DOHH2 (cell line): ENCODE measurements around the gene TRAK2.
"Not testable (repeated sequence)": the region's sequence is repeated elsewhere in the genome, so short reads cannot be mapped to it uniquely, and the experiment has no call there.

Experiments used
- H3F3A ChIP-seq: fragments of 200-600 bp; sonication (generic), shearing (Covaris generic); 2 replicates; pipeline ENCODE4 v1.6.0; 2016; ENCODE audit warnings: antibody characterized with exemption, mild to moderate bottlenecking; ENCODE audit not compliant: control insufficient read depth, insufficient read depth
- H3K27ac ChIP-seq: fragments of 200-600 bp; sonication (generic); 2 replicates; pipeline ENCODE4 v1.5.1; 2014; ENCODE audit warnings: low read depth, mild to moderate bottlenecking, low read length, moderate library complexity
- H3K27me3 ChIP-seq: fragments of 200-600 bp; sonication (generic); 2 replicates; pipeline ENCODE4 v1.6.1; 2014; ENCODE audit warnings: mild to moderate bottlenecking, low read length, mixed read lengths; ENCODE audit not compliant: control insufficient read depth
- H3K36me3 ChIP-seq: fragments of 200-600 bp; sonication (generic); 2 replicates; pipeline ENCODE4 v1.6.1; 2014; ENCODE audit warnings: mild to moderate bottlenecking, low read length, moderate library complexity, mixed read lengths; ENCODE audit not compliant: control insufficient read depth
- H3K4me1 ChIP-seq: fragments of 200-600 bp; sonication (generic); 2 replicates; pipeline ENCODE4 v1.6.1; 2014; ENCODE audit warnings: mild to moderate bottlenecking, low read length, mixed read lengths; ENCODE audit not compliant: control insufficient read depth
- H3K4me2 ChIP-seq: fragments of 200-600 bp; sonication (generic); 2 replicates; pipeline ENCODE4 v1.6.0; 2014; ENCODE audit warnings: mild to moderate bottlenecking, low read length, moderate library complexity
- H3K4me3 ChIP-seq: fragments of 200-600 bp; sonication (generic); 2 replicates; pipeline ENCODE4 v1.5.1; 2014; ENCODE audit warnings: mild to moderate bottlenecking, low read length, mixed read lengths
- H3K79me2 ChIP-seq: fragments of 200-600 bp; sonication (generic); 2 replicates; pipeline ENCODE4 v1.6.1; 2014; ENCODE audit warnings: mild to moderate bottlenecking, low read length, mixed read lengths; ENCODE audit not compliant: control insufficient read depth
- H3K9me2 ChIP-seq: fragments of 200-600 bp; sonication (generic); replicated peaks from 2 replicates; pipeline ENCODE4 v1.6.1; 2014; ENCODE audit warnings: mild to moderate bottlenecking, low read length, mixed read lengths; ENCODE audit not compliant: control insufficient read depth
- H3K9me3 ChIP-seq: fragments of 200-600 bp; sonication (generic); 2 replicates; pipeline ENCODE4 v1.6.1; 2014; ENCODE audit warnings: antibody characterized with exemption, low read length, mixed read lengths; ENCODE audit not compliant: control insufficient read depth, insufficient read depth
- H4K20me1 ChIP-seq: fragments of 200-600 bp; sonication (generic); 2 replicates; pipeline ENCODE4 v1.6.0; 2014; ENCODE audit warnings: low read depth, mild to moderate bottlenecking, antibody characterized with exemption, low read length, moderate library complexity; ENCODE audit not compliant: control insufficient read depth, insufficient read depth
- EZH2phosphoT487 ChIP-seq: fragments of 200-600 bp; sonication (generic); IDR thresholded peaks from 2 replicates; pipeline ENCODE4 v1.6.1; 2017; ENCODE audit warnings: borderline replicate concordance, mild to moderate bottlenecking, antibody characterized with exemption, low read length, moderate library complexity, mixed read lengths
- TF ChIP-seq, protein P1 (sequence below): fragments of 200-600 bp; sonication (generic); IDR thresholded peaks from one replicate; pipeline ENCODE4 v1.5.1; 2014; ENCODE audit warnings: antibody characterized with exemption, mild to moderate bottlenecking, low read depth, low read length; ENCODE audit not compliant: poor library complexity, severe bottlenecking

Gene TRAK2

DNA sequence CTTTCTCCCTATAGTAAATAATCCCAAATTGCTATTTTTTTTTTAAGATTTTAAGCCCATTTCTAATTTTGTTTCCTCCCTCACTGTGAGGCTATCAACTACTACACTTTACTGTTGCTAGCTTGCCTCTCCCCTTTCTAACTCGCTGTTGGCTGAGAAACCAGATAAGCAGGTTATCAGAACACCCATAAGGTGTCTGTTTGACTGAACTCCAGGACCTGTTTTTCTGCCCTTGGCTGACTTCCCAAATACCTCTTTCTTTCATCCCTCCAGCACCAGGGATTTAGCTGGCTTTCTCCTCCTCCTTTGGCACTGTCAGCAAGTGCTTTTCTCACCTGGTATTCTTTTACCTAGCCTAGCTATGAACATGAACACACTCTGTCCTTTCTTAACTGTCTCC, 11.1 kb downstream of the TRAK2 start:
- H3K4me2 ChIP-seq: no peak overlapping the region
- no peaks in the 10 kb centered on the region for H3K36me3 ChIP-seq
- H3K4me3 ChIP-seq: no peak overlapping the region
- no peaks in the 10 kb centered on the region for H3K9me2 ChIP-seq
- no peaks in the 10 kb centered on the region for H4K20me1 ChIP-seq
- no peak overlapping the region for H3K27ac ChIP-seq
- no peaks in the 10 kb centered on the region for H3K9me3 ChIP-seq
- peaks cover 7% of the 10 kb centered on the region for H3K79me2 ChIP-seq
- no peaks in the 10 kb centered on the region for H3K27me3 ChIP-seq
- H3K4me1 ChIP-seq: peaks cover 17% of the 10 kb centered on the region
- no peak for TF ChIP-seq EZH2phosphoT487
- TF ChIP-seq, protein P1, sequence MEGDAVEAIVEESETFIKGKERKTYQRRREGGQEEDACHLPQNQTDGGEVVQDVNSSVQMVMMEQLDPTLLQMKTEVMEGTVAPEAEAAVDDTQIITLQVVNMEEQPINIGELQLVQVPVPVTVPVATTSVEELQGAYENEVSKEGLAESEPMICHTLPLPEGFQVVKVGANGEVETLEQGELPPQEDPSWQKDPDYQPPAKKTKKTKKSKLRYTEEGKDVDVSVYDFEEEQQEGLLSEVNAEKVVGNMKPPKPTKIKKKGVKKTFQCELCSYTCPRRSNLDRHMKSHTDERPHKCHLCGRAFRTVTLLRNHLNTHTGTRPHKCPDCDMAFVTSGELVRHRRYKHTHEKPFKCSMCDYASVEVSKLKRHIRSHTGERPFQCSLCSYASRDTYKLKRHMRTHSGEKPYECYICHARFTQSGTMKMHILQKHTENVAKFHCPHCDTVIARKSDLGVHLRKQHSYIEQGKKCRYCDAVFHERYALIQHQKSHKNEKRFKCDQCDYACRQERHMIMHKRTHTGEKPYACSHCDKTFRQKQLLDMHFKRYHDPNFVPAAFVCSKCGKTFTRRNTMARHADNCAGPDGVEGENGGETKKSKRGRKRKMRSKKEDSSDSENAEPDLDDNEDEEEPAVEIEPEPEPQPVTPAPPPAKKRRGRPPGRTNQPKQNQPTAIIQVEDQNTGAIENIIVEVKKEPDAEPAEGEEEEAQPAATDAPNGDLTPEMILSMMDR: no peak
- peaks cover 6% of the 10 kb centered on the region; the same call in 1 of the 2 replicates for H3F3A ChIP-seq

DNA sequence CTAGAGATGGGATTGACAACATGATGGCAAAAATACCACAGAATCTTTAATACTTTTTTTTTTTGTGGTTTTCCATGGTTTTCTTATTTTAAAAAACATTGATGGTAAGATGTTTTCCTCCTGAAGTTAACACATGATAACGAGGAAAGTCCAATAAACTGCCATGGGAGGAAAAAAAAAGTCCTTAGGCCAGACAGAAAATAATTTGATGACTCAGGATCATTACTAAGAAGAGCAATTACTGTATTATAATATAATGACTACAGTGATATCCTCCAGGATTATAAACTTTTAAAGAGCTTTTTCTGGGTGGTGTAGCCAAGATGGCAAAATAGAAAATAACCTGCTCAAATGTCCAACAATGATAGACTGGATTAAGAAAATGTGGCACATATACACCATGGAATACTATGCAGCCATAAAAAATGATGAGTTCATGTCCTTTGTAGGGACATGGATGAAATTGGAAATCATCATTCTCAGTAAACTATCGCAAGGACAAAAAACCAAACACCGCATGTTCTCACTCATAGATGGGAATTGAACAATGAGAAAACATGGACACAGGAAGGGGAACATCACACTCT, 11.8 kb downstream of the TRAK2 start:
- H3K4me3 ChIP-seq, H3K27me3 ChIP-seq, H3K9me2 ChIP-seq, H3K9me3 ChIP-seq, H3F3A ChIP-seq, H3K36me3 ChIP-seq, H4K20me1 ChIP-seq, H3K27ac ChIP-seq, H3K79me2 ChIP-seq, H3K4me2 ChIP-seq: not testable (repeated sequence)
- H3K4me1 ChIP-seq: peaks cover 17% of the 10 kb centered on the region

DNA sequence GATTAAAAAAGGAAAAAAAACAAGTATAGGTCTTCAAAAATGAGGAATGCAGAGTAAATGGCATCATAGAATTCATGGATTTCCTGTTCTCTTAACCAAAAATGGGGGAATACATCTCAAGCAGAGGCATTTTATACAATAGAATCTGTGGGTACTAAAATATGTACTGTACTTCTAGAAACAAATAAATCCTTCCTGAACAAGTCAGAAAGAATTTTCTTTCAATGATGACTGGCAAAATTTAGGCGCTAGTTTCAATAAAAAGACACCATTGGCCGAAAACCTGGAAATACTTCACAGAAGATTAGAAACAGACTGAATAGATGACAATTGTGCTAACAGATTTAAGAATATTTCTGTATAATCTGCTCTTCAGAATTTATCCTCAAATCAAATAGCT, 15.1 kb downstream of the TRAK2 start:
- peaks cover 16% of the 10 kb centered on the region; the same call in 1 of the 2 replicates for H3K79me2 ChIP-seq
- no peak overlapping the region for H3K27ac ChIP-seq
- no peak for TF ChIP-seq EZH2phosphoT487
- TF ChIP-seq, protein P1: no peak
- no peak overlapping the region for H3K4me2 ChIP-seq
- no peaks in the 10 kb centered on the region for H3K9me2 ChIP-seq
- no peak overlapping the region for H3K4me3 ChIP-seq
- peaks cover 2% of the 10 kb centered on the region; the same call in 1 of the 2 replicates for H3F3A ChIP-seq
- no peaks in the 10 kb centered on the region for H4K20me1 ChIP-seq
- H3K4me1 ChIP-seq: peaks cover 13% of the 10 kb centered on the region
- H3K36me3 ChIP-seq: no peaks in the 10 kb centered on the region
- H3K27me3 ChIP-seq: no peaks in the 10 kb centered on the region
- no peaks in the 10 kb centered on the region for H3K9me3 ChIP-seq

- Histone ChIP-seq H3K27ac (no peak overlapping the region), H3K9me2 (no peaks in the 10 kb centered on the region), H3K36me3 (no peaks in the 10 kb centered on the region), H3K4me2 (no peak overlapping the region), H3K9me3 (no peaks in the 10 kb centered on the region), H3K4me3 (no peak overlapping the region), H3K4me1 (peaks cover 5% of the 10 kb centered on the region), H3F3A (no peaks in the 10 kb centered on the region), H3K79me2 (peaks cover 9% of the 10 kb centered on the region; the same call in 1 of the 2 replicates), H3K27me3 (no peaks in the 10 kb centered on the region), H4K20me1 (no peaks in the 10 kb centered on the region)
- TF ChIP-seq, protein P1: no peak
- TF ChIP-seq EZH2phosphoT487: no peak
These were observed 17.8 kb downstream of the TRAK2 start for GRCh38 chr2:201433394-201433995.
